Stimulated activated CD4-positive, alpha-beta T cell treated with anti-CD3 and anti-CD28 coated beads, Interleukin-4, amount 100 ng/mL, for 1 hour (primary cell): ENCODE data around the gene OS9.

Experiments used
- DNase-seq: peaks from one replicate; pipeline ENCODE4 v3.0.0-alpha.2; 2020

Gene OS9

DNA sequence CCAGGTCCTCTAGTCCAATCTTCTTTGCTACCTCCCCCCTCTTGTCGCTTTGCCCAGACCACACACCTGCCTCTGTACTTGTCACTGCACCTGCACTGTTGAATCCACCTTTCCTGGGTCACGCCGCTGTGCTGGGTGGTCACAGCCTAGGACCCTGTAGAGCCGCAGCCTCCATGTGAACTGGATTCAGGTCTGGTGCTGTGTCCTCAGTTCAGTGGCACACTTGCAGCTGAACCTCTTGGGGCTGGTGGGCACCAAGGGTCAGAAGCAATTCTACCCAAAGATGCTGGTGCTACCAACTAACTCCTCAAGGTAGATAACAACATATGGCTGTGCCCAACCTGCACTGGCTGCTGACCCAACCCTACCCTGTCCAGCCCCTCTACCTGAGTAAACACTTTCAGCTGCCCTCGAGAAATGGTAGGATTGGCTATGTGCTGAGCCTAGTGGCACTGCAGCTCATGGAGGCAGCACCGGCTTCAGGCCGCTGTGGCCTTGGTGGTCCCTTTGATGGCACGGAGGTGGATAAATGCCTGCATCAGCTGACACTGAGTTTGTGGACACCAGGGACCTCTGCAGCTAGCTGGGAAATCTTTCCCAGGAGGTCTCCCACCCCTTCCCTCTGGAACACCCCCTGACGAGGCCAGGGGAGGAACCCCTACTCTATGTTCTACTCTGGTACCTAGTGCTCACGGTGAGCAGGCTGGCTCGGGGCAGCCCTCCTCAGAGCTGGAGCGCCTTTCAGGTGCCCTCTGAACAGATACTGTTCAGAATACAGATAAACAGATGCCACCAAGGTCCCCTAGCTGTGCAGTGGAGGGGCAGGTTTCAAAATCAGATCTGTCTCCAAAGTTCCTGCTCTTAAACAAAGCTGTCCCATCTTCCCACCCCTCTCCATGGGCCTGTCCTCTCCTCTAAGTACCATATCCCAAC, 30.3 kb downstream of the OS9 start:
- no peak for DNase-seq

DNA sequence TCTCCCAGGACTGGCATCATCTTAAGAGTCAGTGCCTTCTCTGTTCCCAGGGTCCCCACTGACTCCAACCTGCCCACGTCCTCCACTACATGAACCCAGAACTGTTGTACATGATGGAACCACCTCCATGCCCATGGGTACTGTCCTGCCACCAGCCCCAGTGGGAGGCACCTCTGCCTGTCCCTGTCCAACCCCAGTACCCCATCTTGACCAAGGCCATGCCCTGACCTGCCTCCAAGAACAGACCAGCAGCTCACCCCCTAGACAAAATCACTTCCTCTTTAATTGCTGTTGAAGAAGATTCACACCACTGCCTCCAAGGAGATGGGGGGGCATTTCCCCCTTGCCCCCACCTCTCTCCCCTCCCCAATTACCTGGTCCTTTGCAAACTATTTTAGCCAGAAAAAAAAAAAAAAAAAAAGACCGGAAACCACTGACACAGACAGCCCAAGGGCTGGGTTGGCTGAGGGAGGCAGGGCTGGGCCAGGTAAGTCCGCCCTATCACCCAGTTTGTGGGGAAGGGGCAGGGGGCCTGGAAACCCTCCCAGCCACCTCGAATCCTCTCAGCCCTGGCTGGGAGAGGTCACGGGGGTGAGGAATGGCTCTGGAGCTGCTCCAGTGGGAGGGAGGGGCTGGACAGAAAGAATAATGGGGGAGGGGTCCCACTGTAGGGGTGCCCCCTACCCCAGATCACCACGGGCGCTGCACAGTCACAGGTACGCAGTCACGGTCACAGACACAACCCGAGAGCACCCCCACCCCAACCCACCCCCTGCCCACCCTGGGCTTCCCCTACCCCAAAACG, 31.2 kb downstream of the OS9 start:
- DNase-seq = no peak

DNA sequence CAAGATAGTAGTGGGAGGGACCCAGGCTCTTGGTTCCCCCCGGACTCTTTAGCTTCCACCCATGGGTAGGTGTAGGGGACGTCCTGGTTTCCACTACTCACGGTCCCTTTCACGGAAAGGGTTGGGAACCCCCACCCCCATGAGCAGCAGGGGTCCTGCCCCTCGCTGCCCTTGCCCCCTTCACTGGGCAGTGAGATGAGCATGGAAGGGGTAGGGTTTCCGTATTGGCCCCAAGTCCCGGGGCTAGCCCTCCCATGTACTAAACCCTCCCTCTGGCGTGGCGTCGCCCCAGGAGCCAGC, 31.9 kb downstream of the OS9 start:
- DNase-seq = no peak

DNA sequence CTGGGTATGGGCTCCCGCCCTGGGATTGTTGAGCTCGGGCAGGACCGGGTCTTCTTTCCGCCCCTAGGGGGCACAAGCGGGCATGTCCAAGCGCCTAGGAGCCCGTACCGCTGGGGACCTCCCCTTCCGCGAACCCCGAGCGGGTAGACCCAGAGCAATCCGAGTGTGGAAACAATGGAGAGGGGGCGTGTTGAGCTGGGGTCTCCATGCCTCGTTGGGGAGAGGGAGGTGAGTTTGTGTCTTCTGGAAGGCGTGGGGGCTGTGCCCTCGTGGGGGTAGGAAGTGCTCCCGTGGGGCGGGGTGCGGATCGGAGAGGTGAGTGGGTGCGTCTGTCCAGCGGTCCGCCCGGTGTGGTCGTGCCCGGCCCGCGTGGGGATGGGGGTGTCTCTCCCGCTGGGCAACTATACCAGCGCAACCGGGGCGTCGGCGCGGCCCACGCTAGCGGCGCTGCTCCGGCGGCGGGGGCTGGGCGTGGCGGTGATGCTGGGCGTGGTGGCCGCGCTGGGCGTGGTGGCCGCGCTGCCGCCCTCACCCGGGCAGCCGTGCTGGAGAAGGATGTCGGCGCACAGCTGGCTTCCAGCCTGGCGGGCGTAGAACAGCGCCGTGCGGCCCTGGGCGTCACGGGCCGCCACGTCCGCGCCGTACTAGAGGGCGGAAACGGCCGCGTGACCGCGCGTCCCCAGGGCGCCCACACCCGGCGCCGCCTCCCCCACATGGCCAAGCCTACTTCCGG, 32.4 kb downstream of the OS9 start:
- DNase-seq = no peak

DNA sequence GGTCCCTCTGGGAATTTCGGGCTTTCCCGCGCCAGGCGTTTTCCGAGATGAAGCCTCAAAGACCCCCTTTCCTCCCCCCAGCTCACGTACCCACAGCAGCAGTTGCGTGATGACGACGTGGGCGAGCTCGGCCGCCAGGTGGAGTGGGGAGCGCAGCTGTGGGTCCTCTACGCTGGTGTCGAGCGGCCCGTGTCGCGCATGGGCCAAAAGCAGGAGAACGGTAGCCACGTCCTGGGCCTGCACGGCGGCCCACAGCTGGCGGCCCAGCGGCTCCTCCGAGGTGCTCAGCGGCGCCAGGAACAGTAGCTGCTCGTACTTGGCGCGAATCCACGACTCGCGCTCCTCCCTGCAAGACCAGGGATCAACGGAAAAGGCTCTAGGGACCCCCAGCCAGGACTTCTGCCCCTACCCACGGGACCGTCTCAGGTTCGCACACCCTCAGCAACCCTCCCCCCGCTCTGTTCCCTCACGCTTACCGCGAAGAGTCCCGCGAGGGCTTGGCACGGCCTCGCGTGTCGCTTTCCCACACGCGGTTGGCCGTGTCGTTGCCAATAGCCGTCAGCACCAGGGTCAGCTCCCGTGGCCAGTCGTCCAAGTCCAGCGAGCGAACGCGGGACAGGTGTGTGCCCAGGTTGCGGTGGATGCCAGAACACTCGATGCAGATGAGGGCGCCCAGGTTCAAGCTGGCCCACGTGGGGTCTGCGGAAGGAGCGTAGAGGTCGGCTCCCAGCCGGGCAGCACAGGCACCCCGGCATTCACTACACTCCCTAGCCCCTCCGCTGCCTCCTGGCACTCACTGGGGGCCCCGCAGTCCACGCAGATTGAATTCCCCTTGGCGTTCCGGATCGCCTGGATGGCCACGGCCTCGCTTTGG, 33.2 kb downstream of the OS9 start:
- no peak for DNase-seq

DNA sequence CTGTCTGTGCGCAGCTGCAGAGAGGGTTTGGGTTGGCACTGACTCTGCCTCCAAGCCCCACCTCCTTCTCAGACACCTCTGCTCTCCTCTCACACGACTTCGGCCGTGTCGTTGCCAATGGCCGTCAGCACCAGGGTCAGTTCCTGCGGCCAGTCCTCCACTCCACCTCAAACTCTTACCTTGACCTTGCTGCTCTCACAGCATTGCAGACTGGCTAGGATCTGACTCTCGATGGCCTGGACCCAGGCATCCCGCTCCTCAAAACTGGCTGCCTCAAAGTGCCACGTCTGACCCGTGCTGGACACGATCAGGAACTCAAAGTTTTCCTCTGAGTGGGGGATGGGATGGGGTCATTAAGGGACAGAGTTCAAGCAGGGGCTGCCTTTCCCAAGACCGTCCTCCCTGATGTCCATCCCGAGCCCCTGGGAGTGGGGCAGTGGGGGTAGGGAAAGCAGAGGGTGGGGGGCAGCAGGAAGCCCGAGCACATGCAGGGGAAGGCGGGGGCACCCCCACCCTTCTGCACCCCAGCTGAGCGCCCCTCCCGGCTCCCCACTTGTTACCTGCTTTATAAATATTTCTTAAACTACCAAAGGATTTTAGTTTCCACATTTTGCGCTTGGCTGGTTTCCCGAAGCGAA, 33.9 kb downstream of the OS9 start:
- no peak for DNase-seq

DNA sequence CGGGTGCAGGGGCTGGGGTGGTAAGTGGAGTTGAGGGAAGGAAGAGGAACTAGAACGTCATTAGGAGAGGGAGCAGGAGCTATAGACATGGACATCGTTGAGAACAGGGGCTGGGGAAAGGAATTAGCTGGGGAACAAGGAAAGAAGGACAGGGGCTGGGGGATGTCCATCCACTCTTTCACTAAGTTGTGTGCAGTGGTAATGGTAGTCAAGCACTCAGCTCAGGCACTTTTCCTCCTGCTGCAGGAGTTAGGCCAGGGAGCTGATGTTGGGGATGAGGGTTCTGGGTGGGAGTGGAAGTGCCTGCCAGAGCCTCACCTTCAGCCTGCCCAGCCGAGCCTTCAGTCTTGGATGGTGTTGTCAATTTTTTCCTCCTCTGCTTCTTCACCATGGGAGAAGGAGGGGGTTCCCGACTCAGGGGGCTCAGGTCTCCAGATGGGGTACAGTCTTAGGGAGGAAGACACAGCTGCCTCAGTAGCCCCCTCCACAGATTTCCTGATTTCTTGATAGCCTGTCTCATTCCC, 35.5 kb downstream of the OS9 start:
- no peak for DNase-seq

DNA sequence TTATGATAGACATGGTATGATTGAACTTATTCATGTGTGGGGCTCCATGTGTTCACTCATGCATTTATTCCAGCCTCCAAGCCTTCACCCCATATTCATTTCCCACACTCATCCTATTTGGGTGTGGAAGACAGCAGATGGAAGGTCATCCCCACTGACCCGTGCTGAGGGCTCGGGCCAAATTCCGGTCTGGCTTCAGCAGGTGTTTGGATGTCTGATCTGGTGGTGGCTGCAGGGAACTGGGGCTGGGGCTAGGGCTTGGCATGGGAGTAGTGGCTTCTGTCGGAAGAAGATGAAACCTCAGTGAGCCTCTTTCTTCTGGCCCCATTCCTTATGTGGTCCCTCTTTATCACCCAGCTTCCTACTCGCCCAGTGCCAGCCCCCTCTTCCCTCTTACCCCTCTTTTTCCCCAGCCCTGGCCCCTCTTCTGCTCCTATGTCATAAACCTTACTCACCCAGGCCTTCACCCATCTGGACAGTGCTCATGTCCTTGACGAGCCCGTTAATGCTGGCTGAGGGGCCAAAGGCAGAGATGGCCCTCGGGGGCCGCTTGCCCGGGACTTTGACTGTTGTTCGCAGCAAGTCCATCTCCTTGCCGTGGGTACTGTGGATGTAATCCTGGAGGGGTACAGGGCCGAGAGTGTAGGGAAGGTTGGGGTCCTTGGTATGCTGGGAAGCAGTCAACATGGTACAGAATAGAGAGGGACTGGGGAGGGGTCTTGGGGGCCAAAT, 36.6 kb downstream of the OS9 start:
- no peak for DNase-seq

DNA sequence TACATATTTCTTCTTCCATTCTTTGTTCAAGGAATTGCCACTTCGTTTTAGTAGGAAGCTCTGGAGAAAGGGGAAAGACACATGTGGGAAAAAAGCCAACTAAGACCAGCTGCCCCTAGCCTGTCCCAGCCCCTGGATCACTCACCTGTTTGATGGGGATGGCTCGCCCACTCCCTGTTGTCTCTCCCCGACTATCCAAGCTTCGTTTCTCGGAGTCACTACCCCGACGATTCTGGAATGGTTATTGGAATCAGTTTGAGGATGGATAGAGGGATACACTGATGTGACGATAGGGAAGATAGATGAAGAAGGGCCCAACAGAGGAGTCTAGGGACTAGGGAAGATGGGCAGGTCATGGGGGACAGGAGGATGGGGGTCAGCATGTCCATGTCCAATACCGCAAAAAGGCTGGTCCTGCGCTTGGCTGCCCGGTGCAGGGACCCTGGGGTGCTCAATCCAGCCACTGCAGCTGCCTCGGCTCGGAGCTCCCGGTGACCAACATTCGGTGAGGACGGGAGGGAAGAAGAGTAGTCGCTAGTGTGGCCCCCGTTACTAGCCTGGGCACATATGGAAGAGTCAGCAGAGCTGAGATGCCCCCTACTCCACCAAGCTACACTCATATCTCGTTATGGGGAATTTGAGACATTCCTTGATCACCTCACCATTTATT, 37.6 kb downstream of the OS9 start:
- no peak for DNase-seq

DNA sequence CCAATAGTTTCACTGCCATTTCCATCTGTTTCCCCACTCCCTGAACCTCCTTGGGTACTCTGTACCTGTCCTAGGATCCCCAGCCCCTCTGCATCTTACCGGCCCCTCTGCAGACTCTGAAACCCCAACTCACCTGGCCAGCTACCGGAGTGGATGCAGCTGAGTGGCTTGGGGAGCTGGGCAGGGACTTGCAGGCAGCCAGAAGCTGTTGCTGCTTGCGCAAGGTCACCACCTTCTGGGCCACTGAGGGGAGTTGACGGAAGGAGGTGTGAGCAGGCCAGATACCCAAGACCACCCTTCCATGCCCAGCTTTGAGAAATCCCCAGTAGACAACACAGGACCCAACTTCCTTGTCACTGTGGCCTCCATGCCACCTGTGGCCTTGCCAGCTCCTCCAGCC, 38.3 kb downstream of the OS9 start:
- no peak for DNase-seq

DNA sequence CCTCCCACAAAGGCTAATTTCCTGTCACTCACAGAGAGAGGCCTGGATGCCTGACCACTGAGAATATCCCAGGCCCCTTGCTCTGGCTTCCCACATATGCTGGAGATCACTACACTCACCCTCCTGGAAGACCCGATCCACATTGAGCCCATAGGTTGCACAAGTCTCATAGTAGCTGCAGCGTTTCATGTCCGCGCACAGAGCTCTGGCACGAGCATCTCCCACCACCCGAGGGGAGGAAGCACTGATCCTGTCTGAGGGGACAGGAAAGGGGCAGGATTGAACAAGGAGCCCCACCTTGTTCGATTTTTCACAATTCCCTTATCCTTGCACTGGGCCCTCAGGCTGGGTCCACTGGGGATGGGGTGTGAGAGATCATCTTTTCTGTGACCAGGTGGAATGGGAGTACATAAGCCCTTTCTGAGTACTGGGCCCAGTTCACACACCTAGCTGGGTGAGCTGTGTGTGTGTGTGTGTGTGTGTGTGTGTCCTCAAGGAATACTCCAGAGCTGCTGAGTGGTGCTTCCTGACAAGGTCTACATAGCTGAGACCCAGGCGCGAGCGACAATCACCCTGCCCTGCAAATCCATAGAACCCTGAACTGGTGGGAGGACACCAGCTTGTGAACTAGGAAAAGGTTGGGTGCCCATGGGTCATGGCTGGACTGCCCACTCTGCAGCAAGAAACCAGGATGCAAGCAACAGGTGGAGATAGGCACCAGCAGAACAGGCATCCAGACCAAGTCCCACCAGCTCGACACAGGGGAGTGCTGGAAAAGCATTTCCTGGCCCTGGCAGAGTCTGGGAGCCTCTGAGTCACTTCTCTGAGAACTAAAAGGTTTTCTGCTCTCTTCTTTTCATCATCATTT, 39.0 kb downstream of the OS9 start:
- DNase-seq = no peak

DNA sequence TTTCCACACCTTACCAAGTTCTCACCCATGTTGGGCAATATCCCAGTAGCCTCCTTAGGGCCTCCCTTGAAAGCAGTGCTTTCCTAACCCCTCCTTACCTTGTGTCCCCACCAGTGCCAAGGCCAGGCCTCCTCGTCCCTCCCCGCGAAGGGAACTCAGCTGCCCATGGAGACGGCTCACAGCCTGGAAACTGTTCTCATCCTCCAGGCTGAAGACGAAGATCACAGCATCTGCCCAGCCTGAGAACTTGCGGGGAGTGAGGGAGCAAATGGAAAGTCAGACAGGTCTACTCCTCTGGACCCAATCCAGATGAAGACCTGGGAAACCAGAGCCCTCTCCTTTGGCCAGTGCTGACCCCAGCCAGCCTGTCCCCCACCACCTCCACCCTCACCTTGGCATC, 40.0 kb downstream of the OS9 start:
- DNase-seq = no peak

DNA sequence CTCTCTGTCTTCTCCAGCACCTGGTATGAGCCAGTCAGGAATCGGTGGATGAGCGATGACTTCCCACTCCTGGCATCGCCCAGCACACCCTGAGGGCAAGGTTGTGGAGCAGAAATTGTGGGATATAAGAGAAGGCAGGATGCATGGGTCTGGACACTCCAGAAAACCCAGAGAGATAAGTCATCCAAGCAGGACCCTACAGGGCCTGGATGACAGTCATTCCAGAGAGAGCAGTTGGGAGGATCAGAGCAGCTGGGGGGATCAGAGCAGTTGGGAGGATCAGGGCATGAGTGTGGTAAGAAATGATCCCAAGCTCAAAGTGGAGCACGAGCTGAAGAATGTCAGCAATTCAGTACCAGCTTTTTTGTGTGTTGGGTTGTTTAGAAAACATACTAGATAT, 40.7 kb downstream of the OS9 start:
- no peak for DNase-seq

DNA sequence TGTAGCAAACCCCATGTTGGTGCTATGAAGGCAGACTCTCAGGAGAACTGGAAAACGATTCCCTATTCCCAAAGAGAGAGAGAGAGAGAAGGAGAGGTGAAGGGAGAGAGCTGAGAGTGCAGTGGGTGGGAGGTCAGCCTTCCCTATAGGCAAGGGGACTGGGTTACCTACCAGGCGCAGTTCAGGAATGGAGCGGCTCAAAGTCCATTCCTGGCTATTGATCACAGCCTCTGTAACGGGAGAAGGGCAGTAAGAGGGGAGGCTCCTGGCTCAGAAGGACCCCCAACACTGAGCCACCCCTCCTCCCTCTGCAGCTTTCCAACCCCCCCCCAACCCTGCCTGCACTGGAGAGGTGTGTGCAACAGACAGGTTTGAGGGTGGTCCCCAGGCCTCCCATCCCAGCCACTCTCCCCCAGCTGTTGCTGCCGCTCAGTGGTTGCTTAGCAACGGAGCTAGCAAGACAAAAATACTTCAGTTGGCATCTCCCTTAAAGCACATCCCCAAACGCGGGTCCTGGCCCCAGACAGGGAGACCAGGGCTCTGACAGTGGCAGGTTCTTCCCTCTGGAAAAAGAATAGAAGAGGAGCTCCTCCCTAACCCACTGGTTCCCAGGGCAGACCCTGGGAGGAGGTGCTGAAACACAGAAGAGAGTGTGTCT, 41.4 kb downstream of the OS9 start:
- no peak for DNase-seq

DNA sequence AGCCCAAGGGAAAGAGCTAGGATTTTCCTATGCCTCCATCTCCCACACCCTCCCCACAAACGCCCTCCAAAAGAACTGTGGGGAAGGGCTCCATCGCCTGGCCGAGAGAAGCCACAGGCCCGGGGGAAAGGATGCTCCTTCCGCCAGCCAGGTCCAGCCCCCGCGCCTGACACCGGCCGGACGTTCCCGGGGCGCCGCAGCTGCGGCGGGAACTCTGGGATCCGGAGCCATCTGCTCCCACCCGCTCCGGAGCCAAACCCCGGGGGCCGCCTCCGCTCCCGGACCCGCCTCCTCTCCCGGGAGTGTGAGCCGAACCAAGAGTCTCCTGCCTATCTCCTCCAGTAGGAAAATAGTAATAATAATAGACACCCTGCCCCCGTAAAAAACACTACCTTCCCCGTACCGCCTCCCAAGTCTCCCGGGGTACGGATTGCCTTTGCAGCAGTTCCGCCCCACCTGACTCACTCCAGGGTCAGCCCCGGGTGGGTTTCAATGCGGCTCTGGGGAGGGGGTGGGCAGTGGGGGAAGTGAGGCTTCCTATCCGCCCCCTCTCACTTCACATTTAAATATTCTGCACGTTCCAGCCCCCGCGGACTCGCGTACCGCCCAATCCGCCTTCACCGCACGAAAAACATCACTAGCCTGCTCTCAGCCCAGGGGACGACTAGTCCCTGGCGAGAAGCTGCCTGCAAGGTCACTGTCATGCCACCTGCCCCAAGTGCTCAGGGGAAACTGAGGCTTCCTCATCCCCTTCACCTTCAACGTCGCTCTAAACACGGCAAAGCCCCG, 42.2 kb downstream of the OS9 start:
- no peak for DNase-seq

DNA sequence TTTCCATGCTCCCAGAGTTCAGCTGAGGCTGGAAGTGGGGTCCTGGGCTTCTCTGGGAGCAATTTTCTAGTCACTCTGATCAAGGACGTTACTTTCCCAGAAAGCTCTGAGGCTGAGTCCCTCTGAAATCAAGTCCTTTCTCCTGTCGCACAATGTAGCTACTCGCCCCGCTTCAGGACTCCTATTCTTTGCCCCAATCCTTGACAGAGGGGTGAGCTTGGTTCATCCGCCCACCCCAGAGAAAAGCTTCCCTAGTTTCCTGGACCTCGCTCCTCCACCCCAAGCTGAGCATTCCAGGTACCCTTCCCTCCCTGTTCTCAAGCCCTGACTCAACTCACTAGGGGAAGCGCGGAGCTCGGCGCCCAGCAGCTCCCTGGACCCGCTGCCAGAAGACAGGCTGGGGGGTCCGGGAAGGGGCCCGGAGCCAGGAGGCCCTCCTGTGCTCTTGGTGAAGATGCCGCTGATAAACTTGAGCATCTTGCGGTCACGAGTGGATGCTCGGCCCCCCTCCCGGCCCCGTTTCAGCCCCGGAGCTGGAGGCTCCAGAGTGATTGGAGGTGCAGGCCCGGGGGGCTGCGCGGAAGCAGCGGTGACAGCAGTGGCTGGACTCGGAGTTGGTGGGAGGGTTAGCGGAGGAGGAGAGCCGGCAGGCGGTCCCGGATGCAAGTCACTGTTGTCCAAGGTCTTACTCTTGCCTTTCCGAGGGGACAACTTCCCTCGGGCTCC, 43.0 kb downstream of the OS9 start:
- no peak for DNase-seq
